Epithelial cell of proximal tubule (primary cell): ENCODE data around the gene HOXB1. TPM values are rescaled to one million over a fixed set of nuclear protein-coding genes. Genes with fewer than 3 reads are reported as not detected.
"Not testable (repeated sequence)": the region's sequence is repeated elsewhere in the genome, so short reads cannot be mapped to it uniquely, and the experiment has no call there.

Source experiments
- DNase-seq: peaks from one replicate; pipeline ENCODE4 v3.0.0-alpha.2; 2011; ENCODE audit warnings: low read depth
- H3K4me3 ChIP-seq: 2 replicates; pipeline ENCODE4 v1.5.1; 2011; ENCODE audit warnings: low read depth, mild to moderate bottlenecking, low read length
- CTCF ChIP-seq: conservative IDR thresholded peaks from 2 replicates; pipeline ENCODE4 v1.5.1; 2012; ENCODE audit warnings: low read depth, mild to moderate bottlenecking, low read length
- total RNA-seq: library from RNA; depleted of rRNA; stranded (reverse); fragments of >200 nt; gene quantifications from 2 replicates; pipeline ENCODE4 v1.2.3, GENCODE V29; 2015

HOXB1 gene
- total RNA-seq, 1 donor from 2014 or later: not detected

- no peak for DNase-seq
- no peak for TF ChIP-seq CTCF
- H3K4me3 ChIP-seq: peak overlapping the region; percentile 89
Observed at GRCh38 chr17:48541036-48541576, 10.3 kb upstream of the HOXB1 start.

- peak overlapping the region; percentile 2 for H3K4me3 ChIP-seq
- DNase-seq: no peak
- TF ChIP-seq CTCF: no peak
Observed at GRCh38 chr17:48540213-48540612, 9.4 kb upstream of the HOXB1 start.

- TF ChIP-seq CTCF: no peak
- DNase-seq: peak; percentile 65
- H3K4me3 ChIP-seq: no peak overlapping the region
Observed at GRCh38 chr17:48539177-48539576, 8.4 kb upstream of the HOXB1 start.

DNA sequence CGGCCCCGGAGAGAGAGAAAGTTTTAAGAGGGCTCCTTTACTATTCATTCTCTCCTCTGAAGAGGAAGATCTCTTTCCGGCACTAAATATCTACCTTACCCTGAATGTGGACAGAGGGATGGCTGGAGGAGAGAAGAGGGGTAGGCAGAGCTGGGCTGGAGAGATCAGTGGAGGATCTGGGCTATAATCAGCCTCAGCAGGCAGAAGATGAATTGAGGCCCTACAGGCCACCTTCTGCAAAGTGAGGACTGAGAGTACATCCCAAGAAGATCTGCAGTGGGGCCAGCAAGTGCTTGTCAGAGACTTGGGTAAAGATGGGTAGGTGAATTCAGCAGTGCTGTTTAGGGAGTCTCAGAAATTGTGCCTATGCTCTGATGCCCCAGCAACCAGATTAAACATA lies 6.5 kb upstream of the HOXB1 start:
- TF ChIP-seq CTCF: no peak
- no peak overlapping the region for H3K4me3 ChIP-seq
- DNase-seq: no peak

DNA sequence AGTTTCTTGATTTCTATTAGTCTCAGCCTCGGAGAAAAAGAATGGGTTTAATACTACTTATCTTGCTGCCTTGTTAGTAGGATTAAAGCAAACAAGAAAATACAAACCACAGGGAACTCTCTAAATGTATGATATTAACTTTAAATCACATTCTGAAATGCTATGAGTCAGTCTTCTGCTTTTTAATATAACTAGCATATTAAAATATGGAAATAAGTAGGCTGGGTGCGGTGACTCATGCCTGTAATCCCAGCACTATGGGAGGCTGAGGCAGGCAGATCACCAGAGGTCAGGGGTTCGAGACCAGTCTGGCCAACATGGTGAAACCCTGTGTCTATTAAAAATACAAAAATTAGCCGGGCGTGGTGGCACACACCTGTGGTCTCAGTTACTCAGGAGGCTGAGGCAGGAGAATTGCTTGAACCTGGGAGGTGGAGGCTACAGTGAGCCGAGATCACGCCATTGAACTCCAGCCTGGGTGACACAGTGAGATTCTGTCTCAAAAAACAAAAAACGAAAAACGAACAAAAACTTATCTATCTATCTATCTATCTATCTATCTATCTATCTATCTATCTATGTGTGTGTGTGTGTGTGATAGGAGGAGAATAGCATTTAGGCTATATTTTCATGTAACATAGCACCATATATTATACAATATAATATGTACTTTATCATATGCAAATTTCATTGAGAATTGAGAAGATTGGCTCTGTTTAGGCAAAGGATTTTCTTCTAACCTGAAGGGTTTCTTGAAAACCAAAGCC lies 5.2 kb upstream of the HOXB1 start:
- DNase-seq, H3K4me3 ChIP-seq: not testable (repeated sequence)

DNA sequence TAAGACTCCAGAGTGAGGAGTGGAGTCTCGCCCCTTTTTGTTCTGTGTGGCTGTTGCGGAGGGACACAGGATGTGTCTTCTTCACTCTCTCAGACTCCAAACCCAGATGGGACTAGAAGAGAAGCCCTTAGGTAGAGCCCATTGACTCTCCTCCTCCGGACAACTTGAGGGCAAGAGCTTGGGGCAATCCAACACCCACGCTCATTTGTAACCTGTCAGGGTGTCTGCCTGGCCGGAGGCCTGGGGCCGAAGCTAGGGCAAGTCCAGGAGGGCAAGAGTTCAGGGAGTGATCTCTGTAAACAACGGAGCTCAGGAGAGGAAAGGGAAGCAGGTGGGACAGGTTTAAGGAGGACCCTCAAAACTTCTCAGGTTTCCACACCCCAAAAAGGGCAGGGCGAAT lies 1.4 kb upstream of the HOXB1 start:
- no peak for DNase-seq
- TF ChIP-seq CTCF: no peak
- no peak overlapping the region for H3K4me3 ChIP-seq

GRCh38 chr17:48530208-48530886 lies 464 bp downstream of the HOXB1 start:
- no peak for DNase-seq
- no peak overlapping the region for H3K4me3 ChIP-seq
- no peak for TF ChIP-seq CTCF
